ENCODE results near the gene ARMCX6. TPM values are rescaled to one million over a fixed set of nuclear protein-coding genes. Genes with fewer than 3 reads are reported as not detected.
A peak's percentile ranks its signal among the peaks of the same experiment; 100 is the strongest.
"Not testable (repeated sequence)": the region's sequence is repeated elsewhere in the genome, so short reads cannot be mapped to it uniquely, and the experiment has no call there.

ARMCX6 gene
- total RNA-seq: 10 to 100 TPM; 53.1 to 60.5 (median 53.4) TPM

- H3K27me3 Mint-ChIP-seq (ENCODE audit: low read depth): no peaks in the 10 kb centered on the region
- ATAC-seq (peak; percentile 86 to 88), DNase-seq (peak; percentile 63)
- H3K4me3 Mint-ChIP-seq: peak within 1 kb of the TSS; percentile 88
- H3K9me3 Mint-ChIP-seq: no peaks in the 10 kb centered on the region
- peaks cover 6% of the 10 kb centered on the region for H3K36me3 Mint-ChIP-seq (ENCODE audit: insufficient read depth)
- H3K4me1 Mint-ChIP-seq (ENCODE audit: low read depth): peaks cover 27% of the 10 kb centered on the region
Observed at GRCh38 chrX:101617211-101618191, at the start of gene ARMCX6. Gene ARMCX6, minus strand, starts transcription at chrX:101618000. Its CDS starts 1,380 bp downstream, at chrX:101616620.

DNA sequence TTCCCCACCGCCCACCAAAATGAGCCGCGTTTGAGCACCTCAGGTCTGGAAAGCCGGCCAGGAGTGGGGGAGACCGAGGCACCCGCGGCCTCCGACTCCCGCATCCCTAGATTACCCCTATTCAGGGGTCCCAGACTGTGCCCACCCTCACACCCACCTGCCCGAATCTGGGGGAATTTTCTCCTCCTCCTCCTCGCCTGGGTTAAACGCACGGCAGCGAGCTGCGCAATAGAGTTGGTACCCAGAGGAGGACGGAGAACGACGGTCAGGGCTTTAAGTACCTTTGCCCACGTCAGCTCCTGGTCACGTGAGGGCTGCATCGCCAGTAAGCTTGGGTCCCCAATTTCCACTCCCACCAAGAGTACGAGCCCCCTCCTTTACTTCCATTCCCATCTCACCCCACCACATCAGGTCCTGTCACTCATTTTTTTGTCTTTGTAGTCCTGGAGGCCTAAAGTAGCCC lies 41.8 kb upstream of the ARMCX6 start, which contains the start of gene ARMCX2:
Gene ARMCX2, minus strand, starts transcription at position 250 of the 463 bp plus-strand sequence. CDS start 2,262 bp downstream, outside the sequence.
- DNase-seq: no peak
- H3K27me3 Mint-ChIP-seq (ENCODE audit: low read depth): peaks cover 2% of the 10 kb centered on the region
- H3K4me3 Mint-ChIP-seq: peak within 1 kb of the TSS; percentile 81
- no peaks in the 10 kb centered on the region for H3K36me3 Mint-ChIP-seq (ENCODE audit: insufficient read depth)
- H3K4me1 Mint-ChIP-seq (ENCODE audit: low read depth): peaks cover 22% of the 10 kb centered on the region
- H3K9me3 Mint-ChIP-seq: no peaks in the 10 kb centered on the region
- ATAC-seq: peak in 1 of 2 donors; percentile 23

DNA sequence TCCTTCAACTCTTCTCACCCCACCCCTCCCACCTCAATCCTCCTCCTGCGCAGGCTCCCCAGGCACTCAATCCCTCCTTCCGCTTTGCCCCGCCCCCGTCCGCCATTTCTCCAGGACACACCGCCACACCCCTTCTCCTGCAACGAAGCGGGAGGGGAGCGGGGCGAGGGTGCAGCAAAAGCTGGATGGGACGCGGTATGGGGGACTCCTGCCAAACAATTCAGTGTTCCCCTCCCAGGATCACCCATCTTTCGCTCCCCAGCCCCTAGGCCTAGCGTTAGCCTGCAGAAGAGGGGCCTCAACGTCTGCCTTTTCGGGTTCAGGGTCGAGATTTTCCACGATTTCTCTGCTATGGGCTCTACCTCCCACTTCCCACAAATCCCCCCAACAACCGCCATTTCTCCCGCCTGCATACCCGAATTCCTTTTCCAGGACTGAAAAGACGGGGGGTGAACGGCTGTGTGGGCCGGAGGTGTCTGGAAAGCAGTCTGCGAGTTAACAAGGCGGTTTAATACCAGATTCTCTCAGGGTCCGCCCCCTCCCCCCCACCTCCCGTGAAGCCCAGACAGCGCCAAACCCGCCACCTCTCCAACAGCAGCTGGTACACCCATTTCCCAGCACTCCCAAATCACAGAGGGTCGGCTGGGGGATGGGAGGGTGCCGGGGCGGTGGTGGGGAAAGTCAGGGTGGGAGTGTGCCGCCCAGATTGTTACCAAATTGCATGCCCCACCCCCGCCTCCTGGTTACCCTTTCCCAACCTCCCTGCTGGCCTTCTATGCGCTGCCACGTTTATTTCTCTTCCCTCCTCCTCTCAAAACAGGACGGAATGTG lies 41.1 kb upstream of the ARMCX6 start:
- Mint-ChIP-seq H3K36me3 (ENCODE audit: insufficient read depth) (no peaks in the 10 kb centered on the region), H3K4me1 (ENCODE audit: low read depth) (peaks cover 25% of the 10 kb centered on the region), H3K27me3 (ENCODE audit: low read depth) (peaks cover 2% of the 10 kb centered on the region), H3K4me3 (peak overlapping the region; percentile 81), H3K9me3 (no peaks in the 10 kb centered on the region)
- ATAC-seq (peak; percentile 81 to 90), DNase-seq (peak; percentile 49)

- no peak for DNase-seq
- H3K9me3 Mint-ChIP-seq: no peaks in the 10 kb centered on the region
- peaks cover 25% of the 10 kb centered on the region for H3K4me1 Mint-ChIP-seq (ENCODE audit: low read depth)
- H3K36me3 Mint-ChIP-seq (ENCODE audit: insufficient read depth): no peaks in the 10 kb centered on the region
- H3K4me3 Mint-ChIP-seq: no peak overlapping the region
- no peaks in the 10 kb centered on the region for H3K27me3 Mint-ChIP-seq (ENCODE audit: low read depth)
- no peak for ATAC-seq
Observed at GRCh38 chrX:101657495-101657894, 39.7 kb upstream of the ARMCX6 start.

DNA sequence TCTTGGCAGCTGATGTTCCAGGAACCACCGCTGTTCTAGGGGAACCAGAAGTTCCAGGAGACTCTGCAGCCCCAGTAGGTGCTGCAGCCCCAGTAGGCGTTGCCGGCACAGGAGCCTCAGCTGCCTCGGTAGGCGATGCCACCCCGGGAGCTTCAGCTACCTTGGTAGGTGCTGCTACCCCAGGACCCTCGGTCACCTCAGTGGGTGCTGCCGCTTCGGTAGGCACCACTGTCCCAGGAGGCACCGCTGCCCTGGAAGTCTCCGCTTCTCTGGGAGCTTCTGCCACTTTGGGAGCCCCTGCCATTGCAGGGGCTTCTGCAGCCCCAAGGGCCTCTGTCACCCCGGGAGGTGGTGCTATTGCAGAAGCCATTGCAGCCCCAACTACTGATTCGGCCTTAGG lies 39.0 kb upstream of the ARMCX6 start:
- DNase-seq (no peak), ATAC-seq (no peak)
- Mint-ChIP-seq H3K27me3 (ENCODE audit: low read depth) (no peaks in the 10 kb centered on the region), H3K4me1 (ENCODE audit: low read depth) (peaks cover 25% of the 10 kb centered on the region), H3K36me3 (ENCODE audit: insufficient read depth) (no peaks in the 10 kb centered on the region), H3K9me3 (no peaks in the 10 kb centered on the region), H3K4me3 (no peak overlapping the region)

DNA sequence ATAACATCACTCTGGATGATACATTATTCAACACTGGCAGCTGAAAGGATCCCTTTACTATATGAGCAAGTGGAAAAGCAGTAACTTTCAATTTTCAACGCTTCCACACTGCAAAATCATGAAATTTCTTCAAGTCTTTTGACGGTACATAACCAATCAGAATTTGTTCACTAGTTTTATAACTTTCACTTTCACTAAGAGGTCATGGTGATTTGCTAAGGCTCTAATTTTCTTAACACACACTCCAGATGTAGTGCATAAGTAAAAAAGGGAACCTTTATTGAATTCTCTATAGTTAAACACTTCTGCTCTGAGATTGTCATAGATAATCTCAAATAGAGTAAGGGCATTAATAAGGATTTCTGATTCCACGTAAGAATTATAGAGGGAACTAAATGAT lies 37.7 kb upstream of the ARMCX6 start:
- DNase-seq (no peak), ATAC-seq (peak in 1 of 2 donors; percentile 30)
- H3K9me3 Mint-ChIP-seq: no peaks in the 10 kb centered on the region

GRCh38 chrX:101647716-101648115 lies 29.9 kb upstream of the ARMCX6 start:
- H3K27me3 Mint-ChIP-seq (ENCODE audit: low read depth); H3K4me1 Mint-ChIP-seq (ENCODE audit: low read depth); ATAC-seq; H3K4me3 Mint-ChIP-seq; H3K36me3 Mint-ChIP-seq (ENCODE audit: insufficient read depth); DNase-seq; H3K9me3 Mint-ChIP-seq: not testable (repeated sequence)

More for the DNA sequence above, 37.7 kb upstream of the ARMCX6 start:
- Mint-ChIP-seq H3K36me3 (ENCODE audit: insufficient read depth) (no peaks in the 10 kb centered on the region), H3K27me3 (ENCODE audit: low read depth) (no peaks in the 10 kb centered on the region), H3K4me3 (peak overlapping the region; percentile 31), H3K4me1 (ENCODE audit: low read depth) (peaks cover 25% of the 10 kb centered on the region)

GRCh38 chrX:101642093-101642492 lies 24.3 kb upstream of the ARMCX6 start:
- ATAC-seq: no peak
- Mint-ChIP-seq H3K27me3 (ENCODE audit: low read depth) (no peaks in the 10 kb centered on the region), H3K4me3 (no peak overlapping the region)

GRCh38 chrX:101639583-101639982 lies 21.8 kb upstream of the ARMCX6 start:
- no peaks in the 10 kb centered on the region for H3K36me3 Mint-ChIP-seq (ENCODE audit: insufficient read depth)
- no peak for DNase-seq
- no peaks in the 10 kb centered on the region for H3K4me1 Mint-ChIP-seq (ENCODE audit: low read depth)
- no peak for ATAC-seq
- H3K9me3 Mint-ChIP-seq: no peaks in the 10 kb centered on the region
- H3K27me3 Mint-ChIP-seq (ENCODE audit: low read depth): no peaks in the 10 kb centered on the region
- H3K4me3 Mint-ChIP-seq: no peak overlapping the region

More at GRCh38 chrX:101642093-101642492, 24.3 kb upstream of the ARMCX6 start:
- no peaks in the 10 kb centered on the region for H3K9me3 Mint-ChIP-seq
- H3K4me1 Mint-ChIP-seq (ENCODE audit: low read depth): no peaks in the 10 kb centered on the region
- no peaks in the 10 kb centered on the region for H3K36me3 Mint-ChIP-seq (ENCODE audit: insufficient read depth)
- no peak for DNase-seq

- ATAC-seq (no peak), DNase-seq (no peak)
- peaks cover 35% of the 10 kb centered on the region for H3K4me1 Mint-ChIP-seq (ENCODE audit: low read depth)
- no peaks in the 10 kb centered on the region for H3K9me3 Mint-ChIP-seq
- H3K4me3 Mint-ChIP-seq: no peak overlapping the region
- H3K36me3 Mint-ChIP-seq (ENCODE audit: insufficient read depth): peaks cover 12% of the 10 kb centered on the region
- no peaks in the 10 kb centered on the region for H3K27me3 Mint-ChIP-seq (ENCODE audit: low read depth)
Observed at GRCh38 chrX:101619364-101619763, 1.6 kb upstream of the ARMCX6 start.

- no peak for ATAC-seq
- H3K4me3 Mint-ChIP-seq: no peak overlapping the region
- no peak for DNase-seq
- H3K36me3 Mint-ChIP-seq (ENCODE audit: insufficient read depth): no peaks in the 10 kb centered on the region
- no peaks in the 10 kb centered on the region for H3K27me3 Mint-ChIP-seq (ENCODE audit: low read depth)
- H3K9me3 Mint-ChIP-seq: no peaks in the 10 kb centered on the region
- H3K4me1 Mint-ChIP-seq (ENCODE audit: low read depth): no peaks in the 10 kb centered on the region
Observed at GRCh38 chrX:101605728-101606127, 12.1 kb downstream of the ARMCX6 start.

- Mint-ChIP-seq H3K4me1 (ENCODE audit: low read depth) (no peaks in the 10 kb centered on the region), H3K36me3 (ENCODE audit: insufficient read depth) (no peaks in the 10 kb centered on the region), H3K4me3 (no peak overlapping the region), H3K27me3 (ENCODE audit: low read depth) (no peaks in the 10 kb centered on the region), H3K9me3 (no peaks in the 10 kb centered on the region)
- no peak for DNase-seq
- ATAC-seq: no peak
Observed at GRCh38 chrX:101605146-101605545, 12.7 kb downstream of the ARMCX6 start.

DNA sequence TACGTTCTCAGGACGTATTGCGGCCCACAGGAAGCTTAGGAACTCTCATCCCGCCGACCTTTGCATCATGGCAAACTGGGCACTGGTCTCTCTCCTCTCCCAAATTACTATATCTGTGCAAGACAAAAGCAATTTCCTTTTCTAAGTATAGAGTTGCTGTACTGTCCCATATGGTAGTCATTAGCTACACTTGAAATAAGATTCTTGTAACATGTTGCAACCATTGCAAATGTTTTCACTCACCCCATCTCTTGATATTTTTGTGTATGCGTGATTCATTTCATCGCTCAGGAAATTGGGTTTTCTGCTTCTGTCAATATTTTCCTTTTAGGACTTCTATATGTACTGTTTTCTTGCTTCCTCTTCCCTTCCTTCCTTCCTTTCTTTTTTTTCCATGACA lies 15.7 kb downstream of the ARMCX6 start:
- Mint-ChIP-seq H3K9me3 (no peaks in the 10 kb centered on the region), H3K36me3 (ENCODE audit: insufficient read depth) (no peaks in the 10 kb centered on the region), H3K27me3 (ENCODE audit: low read depth) (peaks cover under 1% of the 10 kb centered on the region), H3K4me3 (no peak overlapping the region), H3K4me1 (ENCODE audit: low read depth) (no peaks in the 10 kb centered on the region)
- DNase-seq (no peak), ATAC-seq (no peak)

- not testable (repeated sequence) for H3K4me1 Mint-ChIP-seq (ENCODE audit: low read depth); H3K4me3 Mint-ChIP-seq; H3K9me3 Mint-ChIP-seq; H3K27me3 Mint-ChIP-seq (ENCODE audit: low read depth); ATAC-seq; H3K36me3 Mint-ChIP-seq (ENCODE audit: insufficient read depth); DNase-seq
Observed at GRCh38 chrX:101599592-101599991, 18.2 kb downstream of the ARMCX6 start.
